H1 (cell line): ENCODE results near the gene FAM177B. TPM values are rescaled to one million over a fixed set of nuclear protein-coding genes. Genes with fewer than 3 reads are reported as not detected.
A peak's percentile ranks its signal among the peaks of the same experiment; 100 is the strongest.

Experiments used
- CTCF ChIA-PET: fragments of 300-600 bp; sonication (Branson Sonifier 250); formaldehyde crosslinking; loops from one replicate; lab custom pipeline; 2021; ENCODE audit not compliant: partially characterized antibody; lab: Charles Lee
- POLR2A ChIA-PET: fragments of 300-600 bp; sonication (Branson Sonifier 250); formaldehyde crosslinking; loops from one replicate; lab custom pipeline; 2021; ENCODE audit warnings: inconsistent platforms; ENCODE audit not compliant: partially characterized antibody; lab: Charles Lee
- DNase-seq, 2 experiments: peaks; one replicate each; pipeline versions ENCODE4 v3.0.0 to v3.0.0-alpha.2; 2010 to 2022; ENCODE audit warnings: low spot score in 2 of 2, low read depth in 1 of 2, mixed read lengths in 1 of 2
- FAIRE-seq: peaks from 2 replicates; lab custom pipeline; 2011; peaks lifted over from hg19 to GRCh38; lab: Jason Lieb, UNC
- H2AFZ ChIP-seq: 2 replicates; pipeline ENCODE4 v1.8.1; 2012; ENCODE audit warnings: low read length, inconsistent platforms
- H2AK5ac ChIP-seq: 2 replicates; pipeline ENCODE4 v1.6.1; 2013; ENCODE audit warnings: low read depth, low read length
- H2BK120ac ChIP-seq: replicated peaks from 2 replicates; pipeline ENCODE3; 2013; ENCODE audit warnings: low read depth, low read length, inconsistent platforms
- H2BK12ac ChIP-seq: 2 replicates; pipeline ENCODE4 v1.6.1; 2013; ENCODE audit warnings: low read depth, low read length
- H2BK15ac ChIP-seq: 2 replicates; pipeline ENCODE4 v1.6.1; 2013; ENCODE audit warnings: low read length
- H2BK20ac ChIP-seq: 2 replicates; pipeline ENCODE4 v1.6.1; 2013; ENCODE audit warnings: low read length
- H2BK5ac ChIP-seq: 2 replicates; pipeline ENCODE4 v1.6.1; 2013; ENCODE audit warnings: low read depth, low read length
- H3K14ac ChIP-seq: 2 replicates; pipeline ENCODE4 v1.6.1; 2013; ENCODE audit warnings: inconsistent platforms; ENCODE audit not compliant: insufficient read length
- H3K18ac ChIP-seq: 2 replicates; pipeline ENCODE4 v1.6.1; 2013; ENCODE audit warnings: low read length; ENCODE audit errors: extremely low read depth
- H3K23ac ChIP-seq: 2 replicates; pipeline ENCODE4 v1.6.1; 2013; ENCODE audit warnings: inconsistent platforms; ENCODE audit not compliant: insufficient read length
- H3K23me2 ChIP-seq: 2 replicates; pipeline ENCODE4 v1.6.1; 2013; ENCODE audit warnings: low read depth, low read length
- H3K27ac ChIP-seq: 2 replicates; pipeline ENCODE4 v1.6.1; 2011; ENCODE audit warnings: low read depth, low read length, inconsistent platforms
- H3K27me3 ChIP-seq, 4 experiments: replicated peaks in 1 of 4; 1 replicate in 1 of 4; 2 replicates in 3 of 4; pipeline versions ENCODE4 v1.6.1 to v1.8.1; 2011 to 2013; ENCODE audit warnings: low read length in 3 of 4, mild to moderate bottlenecking in 3 of 4, inconsistent platforms in 2 of 4, mixed read lengths in 2 of 4, moderate library complexity in 1 of 4; ENCODE audit not compliant: control insufficient read depth in 3 of 4, insufficient read depth in 3 of 4; ENCODE audit errors: extremely low read depth in 1 of 4
- H3K36me3 ChIP-seq, 4 experiments: 2 replicates each; pipeline versions ENCODE4 v1.6.1 to v1.8.1; 2011 to 2013; ENCODE audit warnings: mild to moderate bottlenecking in 4 of 4, low read length in 3 of 4, moderate library complexity in 2 of 4, control low read depth in 1 of 4, inconsistent platforms in 1 of 4; ENCODE audit not compliant: insufficient read depth in 4 of 4, control insufficient read depth in 2 of 4
- H3K4ac ChIP-seq: replicated peaks from 2 replicates; pipeline ENCODE3; 2013; ENCODE audit warnings: low read length, low read depth, mixed read lengths, inconsistent platforms; ENCODE audit not compliant: insufficient read length
- H3K4me1 ChIP-seq, 4 experiments: replicated peaks in 1 of 4; 1 replicate in 1 of 4; 2 replicates in 3 of 4; pipeline versions ENCODE4 v1.6.1 to v1.8.1; 2011 to 2013; ENCODE audit warnings: low read length in 3 of 4, inconsistent platforms in 2 of 4, mixed read lengths in 1 of 4; ENCODE audit not compliant: insufficient read depth in 4 of 4, control insufficient read depth in 3 of 4
- H3K4me2 ChIP-seq, 2 experiments: 2 replicates each; pipeline versions ENCODE4 v1.6.1 to v1.8.1; 2011 to 2013; ENCODE audit warnings: low read depth in 2 of 2, low read length in 2 of 2, control low read depth in 1 of 2, inconsistent platforms in 1 of 2, mild to moderate bottlenecking in 1 of 2; ENCODE audit not compliant: insufficient read depth in 1 of 2
- H3K4me3 ChIP-seq, 4 experiments: fragments of 200-600, 300-600 bp in 1 of 4; sonication (generic), shearing (Covaris generic), sonication (Bioruptor Twin) in 1 of 4; 2 replicates each; pipeline versions ENCODE4 v1.5.1 to v1.8.1; 2011 to 2016; ENCODE audit warnings: low read length in 4 of 4, low read depth in 3 of 4, control low read depth in 2 of 4, inconsistent platforms in 2 of 4, mild to moderate bottlenecking in 2 of 4, mixed read lengths in 1 of 4, moderate library complexity in 1 of 4; ENCODE audit not compliant: insufficient read depth in 2 of 4; ENCODE audit errors: extremely low read depth in 1 of 4
- H3K56ac ChIP-seq: replicated peaks from 2 replicates; pipeline ENCODE3; 2013; ENCODE audit warnings: low read depth, mild to moderate bottlenecking, mixed read lengths, low read length, inconsistent platforms; ENCODE audit not compliant: insufficient read length
- H3K79me1 ChIP-seq: 2 replicates; pipeline ENCODE4 v1.6.1; 2013; ENCODE audit warnings: low read depth, low read length, control low read depth
- H3K79me2 ChIP-seq, 2 experiments: 2 replicates each; pipeline versions ENCODE4 v1.6.1 to v1.8.1; 2012 to 2013; ENCODE audit warnings: low read length in 2 of 2, mild to moderate bottlenecking in 2 of 2, inconsistent platforms in 1 of 2; ENCODE audit not compliant: insufficient read depth in 2 of 2, control insufficient read depth in 1 of 2
- H3K9ac ChIP-seq, 4 experiments: replicated peaks in 1 of 4; 1 replicate in 1 of 4; 2 replicates in 3 of 4; pipeline versions ENCODE4 v1.6.1 to v1.8.1; 2011 to 2013; ENCODE audit warnings: low read depth in 3 of 4, low read length in 3 of 4, control low read depth in 2 of 4, mild to moderate bottlenecking in 2 of 4, moderate library complexity in 2 of 4, inconsistent platforms in 1 of 4; ENCODE audit errors: extremely low read depth in 1 of 4
- H3K9me3 ChIP-seq, 2 experiments: 2 replicates each; pipeline versions ENCODE4 v1.6.1 to v1.8.1; 2012 to 2013; ENCODE audit warnings: mild to moderate bottlenecking in 2 of 2, moderate library complexity in 2 of 2, control low read depth in 1 of 2, inconsistent platforms in 1 of 2, low read depth in 1 of 2, low read length in 1 of 2, mixed read lengths in 1 of 2; ENCODE audit not compliant: insufficient read depth in 2 of 2
- H4K20me1 ChIP-seq, 2 experiments: replicated peaks in 1 of 2; 2 replicates each; pipeline versions ENCODE3 to v1.8.1; 2011 to 2013; ENCODE audit warnings: inconsistent platforms in 2 of 2, low read length in 2 of 2, mild to moderate bottlenecking in 1 of 2; ENCODE audit not compliant: insufficient read depth in 2 of 2, control insufficient read depth in 1 of 2
- H4K5ac ChIP-seq: 2 replicates; pipeline ENCODE4 v1.6.1; 2013; ENCODE audit warnings: low read length, low read depth, mixed read lengths, inconsistent platforms; ENCODE audit not compliant: insufficient read length
- H4K8ac ChIP-seq: 2 replicates; pipeline ENCODE4 v1.8.0; 2013; ENCODE audit warnings: mild to moderate bottlenecking, moderate library complexity, low read length, inconsistent platforms; ENCODE audit not compliant: insufficient read depth; ENCODE audit errors: extremely low read depth
- H4K91ac ChIP-seq: replicated peaks from 2 replicates; pipeline ENCODE3; 2013; ENCODE audit warnings: low read length, mixed read lengths, inconsistent platforms; ENCODE audit not compliant: insufficient read length
- ATF2 ChIP-seq: IDR thresholded peaks from 2 replicates; pipeline ENCODE4 v1.6.1; 2012; ENCODE audit warnings: low read length, inconsistent platforms
- CREB1 ChIP-seq: IDR thresholded peaks from 2 replicates; pipeline ENCODE4 v1.6.1; 2012; ENCODE audit warnings: inconsistent platforms
- CTBP2 ChIP-seq: IDR thresholded peaks from 2 replicates; pipeline ENCODE4 v1.7.0; 2011; ENCODE audit warnings: borderline replicate concordance, mild to moderate bottlenecking, moderate library complexity, mixed read lengths, low read length; ENCODE audit not compliant: insufficient read depth, insufficient read length
- POLR2AphosphoS5 ChIP-seq: IDR thresholded peaks from 2 replicates; pipeline ENCODE4 v1.6.1; 2011; ENCODE audit warnings: low read depth, low read length
- RAD21 ChIP-seq, 2 experiments: IDR thresholded peaks in 1 of 2; conservative IDR thresholded peaks in 1 of 2; 2 replicates each; pipeline ENCODE4 v1.6.1; 2011; ENCODE audit warnings: low read depth in 2 of 2, low read length in 2 of 2, improper control_type of control experiment in 1 of 2, inconsistent platforms in 1 of 2, mild to moderate bottlenecking in 1 of 2, moderate library complexity in 1 of 2
- WGBS, 2 experiments: shearing (Covaris generic) in 1 of 2; methylation state at CpG; one replicate each; pipeline versions ENCODE4 v1.1.6 to v1.1.7; 2013 to 2015; ENCODE audit warnings: low lambda C conversion rate in 2 of 2, mixed read lengths in 2 of 2, inconsistent platforms in 1 of 2, low coverage in 1 of 2, missing lambda C conversion rate in 1 of 2; ENCODE audit not compliant: insufficient replicate concordance in 2 of 2, insufficient coverage in 1 of 2, insufficient read length in 1 of 2; ENCODE audit errors: extremely low coverage in 1 of 2, missing lambda C conversion rate in 1 of 2; 5-methylcytosine and 5-hydroxymethylcytosine counted together
- polyA plus RNA-seq, 7 experiments: library from polyadenylated mRNA; depleted of rRNA in 3 of 7; stranded (reverse) in 5 of 7; unstranded in 2 of 7; fragments of >200 nt in 5 of 7; fragments of 200-250 nt in 2 of 7; gene quantifications; 1 replicate in 5 of 7; 2 replicates in 1 of 7; 4 replicates in 1 of 7; pipeline versions ENCODE4 v1.2.1 to v1.2.3, GENCODE V29; 2011 to 2013; ENCODE audit warnings: missing spikeins in 2 of 7, mixed read lengths in 2 of 7
- total RNA-seq: library from RNA; stranded (reverse); fragmentation: NEBNext Ultra II Directional; extraction: Animal tissue kit (Norgen Biotek cat#: 25700); gene quantifications from 2 replicates; pipeline ENCODE4 v1.2.1, GENCODE V29; 2021
- TF ChIP-seq, protein P1 (sequence below), 3 experiments: IDR thresholded peaks; 1 replicate in 2 of 3; 2 replicates in 1 of 3; pipeline versions ENCODE4 v1.5.1 to v1.6.1; 2011; ENCODE audit warnings: low read length in 3 of 3, mild to moderate bottlenecking in 3 of 3, inconsistent platforms in 2 of 3, low read depth in 1 of 3, moderate library complexity in 1 of 3; ENCODE audit not compliant: insufficient read depth in 1 of 3; ENCODE audit errors: control extremely low read depth in 1 of 3

FAM177B gene
- total and polyA plus RNA-seq, 2 of the 8 experiments (the other 6 are each of a cell fraction or from before 2014, with no cell fraction given), result 0.06 TPM; not detected in 1

DNA sequence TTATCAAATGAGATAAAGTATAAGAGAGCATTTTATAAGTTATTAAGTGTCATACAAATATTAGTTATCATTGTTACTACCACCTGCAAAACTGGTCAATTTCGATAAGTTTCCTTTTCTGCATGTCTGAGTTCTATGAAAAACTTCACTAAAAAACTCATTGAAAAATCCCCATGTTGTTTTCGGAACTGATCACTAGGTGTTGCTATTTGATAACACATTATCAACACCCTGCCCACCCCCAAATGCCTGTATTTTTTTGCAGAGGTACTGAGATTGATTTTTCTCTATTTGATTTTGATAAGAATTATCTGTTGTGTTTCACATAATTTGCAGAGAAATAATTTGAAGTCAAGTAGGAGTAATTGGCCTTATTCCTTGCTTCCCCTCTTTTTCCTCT is 55.7 kb downstream of the FAM177B start:
- Histone ChIP-seq H3K23me2 (no peaks in the 10 kb centered on the region), H3K9me3 (no peaks in the 10 kb centered on the region; a peak in 1 of 4 replicates), H2BK120ac (no peak overlapping the region), H2AK5ac (no peak overlapping the region), H3K36me3 (no peaks in the 10 kb centered on the region), H3K79me1 (no peaks in the 10 kb centered on the region), H2BK20ac (no peak overlapping the region), H3K27me3 (no peaks in the 10 kb centered on the region; a peak in 1 of 7 replicates), H4K91ac (no peak overlapping the region), H2BK12ac (no peak overlapping the region), H3K4ac (no peak overlapping the region), H3K23ac (no peak overlapping the region), H3K4me2 (no peak overlapping the region), H2BK15ac (no peak overlapping the region), H4K5ac (no peak overlapping the region), H2AFZ (no peak overlapping the region), H3K27ac (no peak overlapping the region), H3K4me3 (no peak overlapping the region), H3K4me1 (no peaks in the 10 kb centered on the region; a peak in 1 of 7 replicates), H3K79me2 (no peaks in the 10 kb centered on the region), H3K14ac (no peak overlapping the region), H2BK5ac (no peak overlapping the region), H4K8ac (no peak overlapping the region), H3K56ac (no peak overlapping the region), H3K9ac (no peak overlapping the region), H4K20me1 (no peaks in the 10 kb centered on the region), H3K18ac (no peak overlapping the region)
- ChIA-PET POLR2A (interaction anchor here (1.0 kb wide), 1 partner anchor 226 kb away, joined by 3 read pairs; no protein-coding TSS in a partner anchor), CTCF (interaction anchor here (0.7 to 7.0 kb wide), 19 partner anchors 9 to 891 kb away, joined by 3 to 163 read pairs (median 4); no protein-coding TSS in a partner anchor)
- FAIRE-seq (peak; percentile 62), DNase-seq (no peak)
- TF ChIP-seq RAD21 (IDR thresholded peaks at IDR 0.05 in 1 of 2, conservative IDR thresholded peaks at IDR 0.05 in 1 of 2; ENCODE audit: low read depth in 2 of 2, low read length in 2 of 2) (peak; percentile 91), CTBP2 (no peak), ATF2 (no peak), POLR2AphosphoS5 (no peak), CREB1 (no peak)
- TF ChIP-seq, protein P1, sequence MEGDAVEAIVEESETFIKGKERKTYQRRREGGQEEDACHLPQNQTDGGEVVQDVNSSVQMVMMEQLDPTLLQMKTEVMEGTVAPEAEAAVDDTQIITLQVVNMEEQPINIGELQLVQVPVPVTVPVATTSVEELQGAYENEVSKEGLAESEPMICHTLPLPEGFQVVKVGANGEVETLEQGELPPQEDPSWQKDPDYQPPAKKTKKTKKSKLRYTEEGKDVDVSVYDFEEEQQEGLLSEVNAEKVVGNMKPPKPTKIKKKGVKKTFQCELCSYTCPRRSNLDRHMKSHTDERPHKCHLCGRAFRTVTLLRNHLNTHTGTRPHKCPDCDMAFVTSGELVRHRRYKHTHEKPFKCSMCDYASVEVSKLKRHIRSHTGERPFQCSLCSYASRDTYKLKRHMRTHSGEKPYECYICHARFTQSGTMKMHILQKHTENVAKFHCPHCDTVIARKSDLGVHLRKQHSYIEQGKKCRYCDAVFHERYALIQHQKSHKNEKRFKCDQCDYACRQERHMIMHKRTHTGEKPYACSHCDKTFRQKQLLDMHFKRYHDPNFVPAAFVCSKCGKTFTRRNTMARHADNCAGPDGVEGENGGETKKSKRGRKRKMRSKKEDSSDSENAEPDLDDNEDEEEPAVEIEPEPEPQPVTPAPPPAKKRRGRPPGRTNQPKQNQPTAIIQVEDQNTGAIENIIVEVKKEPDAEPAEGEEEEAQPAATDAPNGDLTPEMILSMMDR (IDR thresholded peaks at IDR 0.05; ENCODE audit: control extremely low read depth in 1 of 3, insufficient read depth in 1 of 3, low read depth in 1 of 3, low read length in 3 of 3), result peak in 2 of 3 experiments; percentile 55 to 59; a peak in 2 of 4 replicates
- WGBS, 2 experiments, result 32% methylated on average over 2 of the region's 2 CpGs; no CpG with 5 or more reads in 1 of the 2 experiments
